GM23338 (cell line): Measurements from ENCODE around the gene CDK1.

Source experiments
- CTCF ChIP-seq, 2 experiments: fragments of 200-600 bp in 1 of 2; sonication (generic) in 1 of 2; conservative IDR thresholded peaks; 2 replicates each; pipeline versions ENCODE4 v1.5.1 to v1.6.1; 2016 to 2017; ENCODE audit warnings: antibody characterized with exemption in 2 of 2, low read depth in 2 of 2, mild to moderate bottlenecking in 2 of 2, moderate library complexity in 1 of 2
- EZH2phosphoT487 ChIP-seq: fragments of 200-600 bp; sonication (generic); IDR thresholded peaks from one replicate; pipeline ENCODE4 v1.8.1; 2018; ENCODE audit warnings: antibody characterized with exemption; ENCODE audit not compliant: unreplicated experiment
- NANOG ChIP-seq: IDR thresholded peaks from 2 replicates; pipeline ENCODE4 v1.6.1; 2016; ENCODE audit warnings: antibody characterized with exemption, borderline replicate concordance

GRCh38 chr10:60777696-60778213, 523 bp upstream of the CDK1 start:
- no peak for TF ChIP-seq CTCF (conservative IDR thresholded peaks at IDR 0.05; ENCODE audit: low read depth in 2 of 2)
- TF ChIP-seq NANOG: no peak
- TF ChIP-seq EZH2phosphoT487: no peak
